Measurements from ENCODE around the gene ARPC1B.
"Not testable (repeated sequence)": the region's sequence is repeated elsewhere in the genome, so short reads cannot be mapped to it uniquely, and the experiment has no call there.

Gene ARPC1B

GRCh38 chr7:99369767-99370391 lies 4.7 kb upstream of the ARPC1B start:
- DNase-seq = peak; percentile 70

- no peak for DNase-seq
Observed at GRCh38 chr7:99371376-99371920, 3.1 kb upstream of the ARPC1B start.

- DNase-seq = no peak
Observed at GRCh38 chr7:99372275-99373090, 2.0 kb upstream of the ARPC1B start.

- no peak for DNase-seq
Observed at GRCh38 chr7:99373091-99374066, 1.2 kb upstream of the ARPC1B start.

- peak; percentile 92 for DNase-seq
Observed at GRCh38 chr7:99375070-99375807, 709 bp downstream of the ARPC1B start.

GRCh38 chr7:99379043-99379577 lies 4.6 kb downstream of the ARPC1B start:
- DNase-seq = peak; percentile 83

GRCh38 chr7:99379693-99380031 lies 5.1 kb downstream of the ARPC1B start:
- not testable (repeated sequence) for DNase-seq

- peak; percentile 96 for DNase-seq
Observed at GRCh38 chr7:99380032-99380822, 5.7 kb downstream of the ARPC1B start.

- DNase-seq = no peak
Observed at GRCh38 chr7:99380823-99381663, 6.5 kb downstream of the ARPC1B start.

GRCh38 chr7:99381664-99382075 lies 7.1 kb downstream of the ARPC1B start:
- no peak for DNase-seq

GRCh38 chr7:99383203-99383602 lies 8.7 kb downstream of the ARPC1B start:
- no peak for DNase-seq

GRCh38 chr7:99383791-99384370 lies 9.4 kb downstream of the ARPC1B start:
- no peak for DNase-seq

GRCh38 chr7:99384523-99384922 lies 10.0 kb downstream of the ARPC1B start:
- no peak for DNase-seq

GRCh38 chr7:99385564-99385963 lies 11.0 kb downstream of the ARPC1B start:
- DNase-seq = peak; percentile 38

GRCh38 chr7:99386584-99387238 lies 12.2 kb downstream of the ARPC1B start:
- peak; percentile 90 for DNase-seq

GRCh38 chr7:99387239-99387635 lies 12.7 kb downstream of the ARPC1B start:
- not testable (repeated sequence) for DNase-seq

- DNase-seq = no peak
Observed at GRCh38 chr7:99387912-99388311, 13.4 kb downstream of the ARPC1B start.

GRCh38 chr7:99389772-99390171 lies 15.2 kb downstream of the ARPC1B start:
- no peak for DNase-seq

- DNase-seq = peak; percentile 27
Observed at GRCh38 chr7:99390941-99391602, 16.5 kb downstream of the ARPC1B start.
